Mammary epithelial cell (primary cell): ENCODE results near the gene PTPRG.

Experiments
- EZH2 ChIP-seq: IDR thresholded peaks from 2 replicates; pipeline ENCODE4 v1.6.1; 2012; ENCODE audit warnings: low read length, inconsistent platforms, borderline replicate concordance
- TF ChIP-seq, protein P1 (sequence below), 2 donors: IDR thresholded peaks in 1 of 2; conservative IDR thresholded peaks in 1 of 2; 2 replicates each; pipeline ENCODE4 v1.5.1; 2011 to 2012; ENCODE audit warnings: inconsistent platforms in 2 of 2, low read length in 2 of 2, mild to moderate bottlenecking in 2 of 2, control low read depth in 1 of 2, low read depth in 1 of 2; ENCODE audit not compliant: insufficient read depth in 1 of 2; ENCODE audit errors: extremely low read depth in 1 of 2

DNA sequence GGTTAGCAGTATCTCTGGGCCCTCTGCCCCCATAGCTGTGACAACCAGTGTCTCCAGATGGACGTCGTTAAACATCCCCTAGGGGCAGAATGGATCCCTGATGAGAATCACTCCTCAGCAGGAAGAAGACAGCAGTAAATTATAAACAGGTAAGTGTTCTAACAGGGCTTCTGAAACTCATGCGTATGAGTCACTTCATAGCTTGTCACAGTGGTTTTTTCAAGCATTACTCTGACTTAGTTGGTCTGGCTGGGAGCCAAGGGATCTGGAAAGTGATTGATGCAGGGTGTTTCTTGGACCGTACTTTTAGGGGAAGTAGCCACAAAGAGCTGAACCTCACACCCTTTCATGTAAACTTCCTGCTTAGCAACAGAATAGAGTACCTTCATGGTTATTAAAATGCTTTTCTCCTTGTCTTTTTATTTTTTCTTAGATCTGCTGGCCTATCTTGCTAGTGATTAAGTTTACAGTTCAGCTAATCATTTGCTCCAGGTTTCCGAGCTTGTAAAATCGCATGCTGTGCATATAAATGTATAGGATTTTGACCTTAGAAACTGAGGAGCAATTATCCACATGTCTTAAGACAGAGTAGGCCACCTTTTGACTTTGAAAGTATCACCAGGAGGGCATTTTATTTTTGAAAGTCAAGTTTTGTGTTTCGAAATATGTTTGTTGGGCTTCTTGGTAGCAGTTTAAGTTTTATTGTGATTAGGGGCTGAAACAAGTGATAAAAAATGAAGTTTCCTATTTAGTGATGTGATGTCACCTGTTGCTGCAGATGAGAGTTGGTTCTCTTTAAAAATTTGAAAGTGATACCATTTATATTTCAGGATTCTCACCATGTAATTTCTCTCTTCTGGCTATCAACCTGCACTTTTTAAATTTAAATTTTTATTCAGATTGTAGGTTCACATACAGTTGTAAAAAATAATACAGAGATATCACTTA, 333.9 kb downstream of the PTPRG start:
- no peak for TF ChIP-seq EZH2
- TF ChIP-seq, protein P1, sequence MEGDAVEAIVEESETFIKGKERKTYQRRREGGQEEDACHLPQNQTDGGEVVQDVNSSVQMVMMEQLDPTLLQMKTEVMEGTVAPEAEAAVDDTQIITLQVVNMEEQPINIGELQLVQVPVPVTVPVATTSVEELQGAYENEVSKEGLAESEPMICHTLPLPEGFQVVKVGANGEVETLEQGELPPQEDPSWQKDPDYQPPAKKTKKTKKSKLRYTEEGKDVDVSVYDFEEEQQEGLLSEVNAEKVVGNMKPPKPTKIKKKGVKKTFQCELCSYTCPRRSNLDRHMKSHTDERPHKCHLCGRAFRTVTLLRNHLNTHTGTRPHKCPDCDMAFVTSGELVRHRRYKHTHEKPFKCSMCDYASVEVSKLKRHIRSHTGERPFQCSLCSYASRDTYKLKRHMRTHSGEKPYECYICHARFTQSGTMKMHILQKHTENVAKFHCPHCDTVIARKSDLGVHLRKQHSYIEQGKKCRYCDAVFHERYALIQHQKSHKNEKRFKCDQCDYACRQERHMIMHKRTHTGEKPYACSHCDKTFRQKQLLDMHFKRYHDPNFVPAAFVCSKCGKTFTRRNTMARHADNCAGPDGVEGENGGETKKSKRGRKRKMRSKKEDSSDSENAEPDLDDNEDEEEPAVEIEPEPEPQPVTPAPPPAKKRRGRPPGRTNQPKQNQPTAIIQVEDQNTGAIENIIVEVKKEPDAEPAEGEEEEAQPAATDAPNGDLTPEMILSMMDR (conservative IDR thresholded peaks at IDR 0.05 in 1 of 2, IDR thresholded peaks at IDR 0.05 in 1 of 2; ENCODE audit: extremely low read depth in 1 of 2, insufficient read depth in 1 of 2, low read depth in 1 of 2, low read length in 2 of 2), result no peak
